Skin epidermis (tissue), 12 donors: ENCODE data around the gene ABAT.

ENCODE experiments used
- H3K27ac ChIP-seq, 21 experiments: fragments of 200-600 bp; sonication (generic) in 11 of 21; one replicate each; pipeline ENCODE4 v1.5.0; 2020; ENCODE audit warnings: mild to moderate bottlenecking in 3 of 21, inconsistent platforms in 2 of 21, moderate library complexity in 2 of 21
- H3K4me3 ChIP-seq, 7 experiments: fragments of 200-600 bp; sonication (generic) in 2 of 7; one replicate each; pipeline ENCODE4 v1.5.0; 2020; ENCODE audit warnings: inconsistent platforms in 2 of 7, mild to moderate bottlenecking in 2 of 7, moderate library complexity in 1 of 7

Gene ABAT

DNA sequence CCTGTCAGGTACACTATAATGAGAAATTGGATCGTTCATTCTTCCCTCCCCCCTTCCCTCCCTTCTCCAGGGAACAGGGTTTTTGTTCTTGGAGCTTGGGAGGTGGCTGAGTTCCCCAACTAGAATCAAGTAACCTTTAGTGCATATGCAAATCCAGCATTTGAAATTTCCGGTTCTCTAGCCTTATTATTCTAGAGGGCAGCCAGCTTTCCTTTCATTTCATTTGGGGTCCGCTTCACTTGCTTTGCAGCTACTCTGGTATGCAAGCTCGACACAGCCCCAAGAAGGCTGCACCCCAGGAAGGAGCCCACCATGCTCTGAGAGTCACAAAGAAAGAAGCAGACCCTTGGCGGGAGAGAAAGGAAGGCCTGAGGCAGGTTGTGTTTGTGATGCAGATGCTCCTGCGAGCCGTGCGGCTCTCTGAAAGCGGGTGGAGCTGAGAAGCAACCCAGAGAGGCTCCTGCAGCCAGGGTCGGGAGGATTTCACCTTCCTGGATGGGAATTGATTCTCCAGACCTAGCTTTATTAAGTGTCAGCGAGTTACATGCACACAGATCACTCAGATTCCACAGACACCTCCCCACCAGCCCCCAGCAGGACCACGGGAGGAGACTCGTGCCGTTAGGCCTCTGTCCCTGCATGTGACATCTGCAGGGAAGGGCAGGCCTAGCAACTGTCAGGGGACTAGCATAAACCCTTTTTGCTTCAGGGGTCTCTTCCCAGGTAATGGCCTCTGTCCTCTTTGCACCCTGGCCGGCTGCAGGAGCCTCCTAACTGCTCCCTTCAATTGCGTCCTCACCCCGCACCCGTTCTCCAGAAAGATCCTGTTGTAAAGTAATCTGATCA is 157.7 kb downstream of the ABAT start:
- H3K27ac ChIP-seq = no peak overlapping the region
- no peak overlapping the region for H3K4me3 ChIP-seq

GRCh38 chr16:8832717-8833105 is 158.3 kb downstream of the ABAT start:
- Histone ChIP-seq H3K27ac (no peak overlapping the region), H3K4me3 (no peak overlapping the region)
